ENCODE measurements around the gene TIMM23.
"Not testable (repeated sequence)": the region's sequence is repeated elsewhere in the genome, so short reads cannot be mapped to it uniquely, and the experiment has no call there.

TIMM23 gene

DNA sequence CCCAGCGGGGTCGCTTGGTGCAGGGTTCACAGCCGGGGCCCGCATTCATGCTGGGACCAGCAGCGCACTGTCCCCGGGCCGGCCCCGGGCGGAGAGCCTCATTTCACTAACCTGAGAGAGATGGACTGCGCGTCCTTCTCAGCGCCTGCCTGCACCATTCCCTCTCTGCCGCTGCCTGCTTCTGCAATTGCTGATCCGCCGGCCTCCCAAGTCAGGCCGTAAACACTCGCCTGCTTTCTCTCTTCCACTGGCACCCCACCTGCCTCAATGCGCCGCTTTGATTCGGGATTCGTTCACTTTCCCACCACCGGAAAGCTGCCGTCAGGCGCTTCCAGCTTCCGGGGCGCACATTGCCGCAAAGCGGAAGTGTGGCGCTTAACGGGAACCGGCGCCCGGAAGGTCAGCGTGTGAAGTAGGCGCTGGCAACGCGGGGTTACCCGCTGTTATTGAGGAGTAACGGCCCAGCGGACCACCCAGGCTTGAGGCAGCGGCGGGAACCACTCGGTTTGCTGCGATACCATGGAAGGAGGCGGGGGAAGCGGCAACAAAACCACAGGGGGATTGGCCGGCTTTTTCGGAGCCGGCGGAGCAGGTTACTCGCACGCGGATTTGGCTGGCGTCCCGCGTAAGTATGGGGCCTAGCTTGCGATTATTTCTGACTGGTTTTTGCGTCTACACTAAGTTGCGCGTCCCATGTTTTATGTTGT lies at the start of gene TIMM23:
Gene TIMM23, plus strand, starts transcription at position 384 of the 707 bp plus-strand sequence. Its CDS starts 136 bp downstream, at position 520.
- peak; percentile 87 for DNase-seq

GRCh38 chr10:45926790-45927189 lies 45.5 kb upstream of the TIMM23 start:
- DNase-seq, result not testable (repeated sequence)

DNA sequence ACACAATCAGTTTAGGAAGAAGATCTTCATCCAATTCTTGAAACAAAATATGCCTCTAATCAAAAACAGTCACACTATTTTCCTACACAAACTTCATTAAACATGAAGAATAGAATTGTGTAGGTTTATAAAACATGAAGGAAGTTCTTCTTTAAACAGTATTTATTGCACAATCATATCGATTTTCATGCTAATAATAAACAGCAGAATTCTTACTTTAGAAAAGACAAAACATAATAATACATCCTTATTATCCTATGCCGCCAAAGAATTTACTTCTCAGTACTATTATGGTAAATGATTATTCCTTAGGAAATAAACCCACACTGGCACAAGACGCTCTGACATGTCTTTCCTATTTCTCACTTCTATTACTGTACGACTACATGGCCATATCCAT lies 41.0 kb upstream of the TIMM23 start:
- DNase-seq, result not testable (repeated sequence)

GRCh38 chr10:45934788-45935187 lies 37.5 kb upstream of the TIMM23 start:
- DNase-seq, result not testable (repeated sequence)

DNA sequence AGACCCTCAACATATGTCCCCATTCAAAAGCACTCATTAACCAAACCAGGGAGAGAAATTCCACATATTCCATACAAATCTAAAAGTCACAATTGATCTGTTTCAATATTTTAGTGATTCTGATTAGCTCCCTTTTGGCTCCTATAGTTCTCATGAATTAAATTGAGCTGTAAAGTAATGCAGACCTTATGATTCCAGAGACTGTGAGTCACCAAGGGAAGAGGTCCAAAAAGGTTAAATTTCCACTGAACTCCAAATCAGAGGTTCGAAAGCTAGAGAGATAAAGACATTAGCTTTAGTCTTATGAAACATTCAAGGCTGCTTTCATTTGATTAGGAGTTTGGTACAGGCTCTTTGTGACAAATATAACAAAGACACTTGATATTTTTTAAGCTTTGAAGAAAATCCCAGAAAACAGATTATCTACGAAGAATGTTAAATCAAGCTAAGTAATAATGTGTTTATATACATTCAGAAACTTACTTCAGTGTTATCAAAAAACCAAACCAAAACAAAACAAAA lies 33.1 kb upstream of the TIMM23 start:
- DNase-seq, result not testable (repeated sequence)

DNA sequence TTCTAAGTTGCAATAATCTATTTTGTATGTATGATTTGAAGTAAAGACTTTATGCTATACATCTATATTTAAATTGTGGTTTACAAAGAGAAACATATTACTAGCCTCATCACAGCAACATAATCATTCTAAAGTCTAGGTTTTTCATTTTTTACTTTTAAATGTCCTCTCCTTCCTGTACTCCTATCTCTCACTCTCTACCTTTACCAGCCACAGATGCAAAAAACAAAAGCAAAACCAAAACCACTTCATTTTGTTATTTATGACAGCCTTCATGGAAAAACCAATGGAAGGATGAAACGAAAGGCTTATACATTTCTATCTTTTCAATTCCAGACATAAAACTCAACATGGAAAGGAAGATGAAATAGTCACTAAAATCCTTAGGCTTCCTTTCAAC lies 31.1 kb upstream of the TIMM23 start:
- DNase-seq, result not testable (repeated sequence)

- not testable (repeated sequence) for DNase-seq
These were observed 26.8 kb upstream of the TIMM23 start for GRCh38 chr10:45945476-45945875.

DNA sequence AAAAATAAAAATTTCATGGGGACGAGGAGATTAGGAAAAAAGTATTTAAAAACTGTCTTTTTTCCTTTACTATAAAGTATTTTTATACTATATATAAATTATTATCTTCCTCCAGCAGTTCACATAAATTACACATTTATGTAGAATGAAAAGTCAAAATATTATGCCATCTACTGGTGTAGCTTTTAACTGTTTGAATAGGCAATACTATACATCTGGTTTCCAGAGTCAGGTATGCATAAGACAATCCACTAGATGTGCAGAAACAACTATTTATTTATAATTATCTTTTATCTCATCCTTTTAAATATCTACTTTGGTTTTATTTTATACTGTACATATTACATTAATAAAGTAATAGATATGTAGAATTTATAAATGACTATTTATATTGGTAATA lies 24.9 kb upstream of the TIMM23 start:
- DNase-seq, result not testable (repeated sequence)

DNA sequence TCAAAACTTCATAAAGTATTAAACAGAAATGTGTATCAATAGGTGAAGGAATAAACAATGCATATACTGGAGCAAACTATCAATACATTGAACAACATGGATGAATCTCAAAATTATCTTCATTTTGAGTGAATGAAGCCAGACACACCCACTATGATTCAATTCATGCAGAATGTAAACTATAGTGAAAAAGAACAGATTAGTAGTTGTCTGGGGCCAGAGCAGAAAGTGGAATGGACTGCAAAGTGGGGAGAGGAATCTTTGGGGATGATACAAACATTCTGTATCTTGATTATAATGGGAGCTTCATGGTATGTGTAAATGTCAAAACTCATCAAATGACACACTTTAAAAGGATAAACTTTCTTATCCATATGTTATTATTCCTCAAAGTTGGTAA lies 23.5 kb upstream of the TIMM23 start:
- DNase-seq, result not testable (repeated sequence)

DNA sequence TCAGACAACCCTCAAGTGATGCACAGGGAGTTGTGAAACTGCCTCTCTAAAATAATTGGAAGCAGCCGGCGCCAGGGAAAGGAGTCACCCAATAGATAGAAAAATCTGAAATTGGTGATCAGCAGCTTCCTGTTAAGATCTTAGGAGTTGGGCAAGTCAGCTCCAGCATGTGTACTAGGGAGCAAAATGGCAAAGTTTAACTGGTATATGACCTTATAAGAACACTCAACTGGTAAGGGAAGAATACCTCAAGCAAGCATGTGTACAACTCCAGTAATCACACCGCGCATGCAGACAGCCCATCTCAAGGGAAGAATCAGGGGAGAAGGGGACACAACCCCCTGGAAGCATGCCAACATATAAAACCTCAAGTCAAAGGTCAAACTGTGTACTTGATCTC lies 17.9 kb upstream of the TIMM23 start:
- DNase-seq, result not testable (repeated sequence)

- DNase-seq, result not testable (repeated sequence)
These were observed 15.7 kb upstream of the TIMM23 start for GRCh38 chr10:45956634-45957033.

- DNase-seq, result not testable (repeated sequence)
These were observed 14.4 kb upstream of the TIMM23 start for GRCh38 chr10:45957928-45958327.

- not testable (repeated sequence) for DNase-seq
These were observed 9.4 kb upstream of the TIMM23 start for GRCh38 chr10:45962686-45963452.

- not testable (repeated sequence) for DNase-seq
These were observed 1.3 kb upstream of the TIMM23 start for GRCh38 chr10:45971019-45971418.

- peak; percentile 10 for DNase-seq
These were observed 565 bp upstream of the TIMM23 start for GRCh38 chr10:45971742-45972105.

GRCh38 chr10:45972813-45973169 lies 502 bp downstream of the TIMM23 start:
- DNase-seq, result peak; percentile 6

- DNase-seq, result not testable (repeated sequence)
These were observed 1.8 kb downstream of the TIMM23 start for GRCh38 chr10:45974041-45974440.

- DNase-seq, result not testable (repeated sequence)
These were observed 6.3 kb downstream of the TIMM23 start for GRCh38 chr10:45978554-45978953.

- not testable (repeated sequence) for DNase-seq
These were observed 9.1 kb downstream of the TIMM23 start for GRCh38 chr10:45981367-45981766.

DNA sequence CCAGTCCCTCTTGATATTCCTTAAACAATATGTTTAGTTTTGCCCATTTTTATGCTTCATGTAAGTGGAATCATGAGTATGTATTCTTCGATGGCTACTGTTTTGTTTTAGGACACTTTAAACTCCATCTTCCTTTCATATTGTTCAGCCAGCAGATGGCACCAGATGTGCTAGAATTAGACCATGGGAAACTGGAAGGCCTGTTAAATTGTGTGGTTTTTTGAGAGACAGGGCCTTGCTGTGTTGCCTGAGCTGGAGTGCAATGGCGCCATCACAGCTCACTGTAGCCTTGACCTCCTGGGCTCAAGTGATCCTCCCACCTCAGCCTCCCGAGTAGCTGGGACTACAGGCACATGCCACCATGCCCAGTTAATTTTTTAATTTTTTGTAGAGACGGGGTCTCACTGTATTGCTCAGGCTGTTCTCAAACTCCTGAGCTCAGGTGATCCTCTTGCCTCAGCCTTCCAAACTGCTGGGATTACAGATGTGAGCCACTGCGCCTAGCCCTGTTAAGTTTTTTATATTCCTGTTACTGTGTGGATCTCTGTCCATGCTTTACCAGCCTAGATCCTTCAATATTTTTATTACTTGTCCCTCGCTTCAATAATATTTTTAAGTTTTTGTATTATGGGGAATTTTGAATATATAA lies 11.4 kb downstream of the TIMM23 start:
- DNase-seq, result peak; percentile 82

- DNase-seq, result not testable (repeated sequence)
These were observed 12.2 kb downstream of the TIMM23 start for GRCh38 chr10:45984473-45984872.

DNA sequence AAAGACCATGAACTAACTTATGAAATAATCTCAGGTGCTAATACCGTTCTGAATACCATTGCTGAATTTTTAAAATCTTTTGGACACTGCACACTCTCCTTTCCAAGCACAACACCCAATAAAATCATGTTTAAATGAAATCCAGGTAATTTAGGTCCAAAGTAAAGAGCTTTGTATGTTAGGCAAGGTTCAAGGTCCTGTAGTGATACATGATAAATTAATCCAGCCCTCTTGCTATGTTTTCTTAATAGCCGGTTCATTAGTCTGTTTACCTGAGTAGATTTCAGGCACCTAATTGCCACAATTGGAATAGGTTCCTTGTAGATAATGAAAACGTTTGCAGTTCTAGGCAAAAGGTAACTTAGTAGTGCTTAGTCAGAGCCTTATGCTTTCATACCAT lies 13.3 kb downstream of the TIMM23 start:
- DNase-seq, result not testable (repeated sequence)

DNA sequence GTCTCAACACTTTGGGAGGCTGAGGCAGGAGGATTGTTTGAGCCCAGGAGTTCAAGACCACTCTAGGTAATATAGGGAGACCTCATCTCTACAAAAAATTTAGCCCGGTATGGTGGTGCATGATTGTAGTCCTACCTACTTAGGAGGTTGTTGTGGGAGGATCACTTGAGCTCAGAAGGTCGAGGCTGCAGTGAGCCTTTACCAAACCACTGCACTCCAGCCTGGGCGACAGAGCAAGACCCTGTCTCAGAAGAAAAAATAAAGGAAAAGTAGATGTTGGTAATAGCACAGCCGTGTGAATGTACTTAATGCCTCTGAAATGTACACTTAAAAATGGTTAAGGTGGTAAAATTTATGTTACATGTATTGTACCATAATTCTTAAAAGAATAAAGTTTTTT lies 25.3 kb downstream of the TIMM23 start:
- no peak for DNase-seq

Measured in hematopoietic multipotent progenitor cell treated with erythropoietin and hydrocortisone succinate and interleukin-3 and kit ligand, for 8 days (in vitro differentiated cells).